Cardiac fibroblast (primary cell): ENCODE results near the gene KDM7A.

Source experiments
- DNase-seq, 2 donors: peaks; one replicate each; pipeline versions ENCODE4 v3.0.0 to v3.0.0-alpha.2; 2010; ENCODE audit warnings: low read depth in 2 of 2
- H3K4me3 ChIP-seq, 2 donors: replicated peaks in 1 of 2; 1 replicate in 1 of 2; 2 replicates in 1 of 2; pipeline ENCODE4 v1.5.1; 2011; ENCODE audit warnings: low read depth in 2 of 2, low read length in 2 of 2, mild to moderate bottlenecking in 2 of 2, moderate library complexity in 1 of 2
- CTCF ChIP-seq: IDR thresholded peaks from one replicate; pipeline ENCODE4 v1.5.1; 2011; ENCODE audit warnings: low read depth, mild to moderate bottlenecking, low read length, inconsistent platforms

KDM7A gene

DNA sequence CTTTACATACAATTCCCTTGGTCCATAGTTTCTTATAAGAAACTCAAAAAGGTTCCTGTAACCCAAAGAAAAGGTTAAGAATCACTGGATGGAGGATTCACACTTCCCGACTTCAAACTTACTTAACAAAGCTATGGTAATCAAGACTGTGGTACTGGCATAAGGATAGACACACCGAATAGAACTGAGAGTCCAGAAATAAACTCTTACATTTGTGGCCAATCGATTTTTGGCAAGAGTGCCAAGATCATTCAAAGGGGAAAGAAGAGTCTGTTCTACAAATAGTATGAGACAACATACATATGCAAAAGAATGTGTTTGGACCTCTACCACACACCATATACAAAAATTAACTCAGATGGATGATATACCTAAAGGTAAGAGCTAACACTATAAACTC is 32.8 kb downstream of the KDM7A start:
- no peak for TF ChIP-seq CTCF
- no peak overlapping the region for H3K4me3 ChIP-seq
- no peak for DNase-seq

DNA sequence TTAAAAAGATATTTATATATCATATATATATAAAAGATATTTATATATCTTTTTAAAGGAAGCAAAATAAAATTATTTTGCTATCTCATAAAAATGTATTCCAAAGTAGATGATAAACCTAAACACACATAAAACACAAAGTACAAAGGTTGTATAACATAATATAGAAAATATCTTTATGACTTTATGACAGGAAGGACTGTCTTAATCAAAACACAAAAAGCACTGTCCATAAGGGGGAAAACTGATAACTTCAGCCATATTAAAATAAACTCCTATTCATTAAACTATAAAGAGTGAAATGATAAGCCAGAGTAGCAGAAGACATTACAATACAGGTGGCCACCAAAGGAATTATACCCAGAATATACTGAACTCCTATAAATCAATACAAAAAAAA is 34.8 kb downstream of the KDM7A start:
- no peak for DNase-seq
- no peak overlapping the region for H3K4me3 ChIP-seq
- no peak for TF ChIP-seq CTCF

- no peak for DNase-seq
- no peak overlapping the region for H3K4me3 ChIP-seq
- TF ChIP-seq CTCF, result no peak
Observed at GRCh38 chr7:140141256-140141655, 35.5 kb downstream of the KDM7A start.

GRCh38 chr7:140137078-140137477 is 39.7 kb downstream of the KDM7A start:
- no peak for DNase-seq
- no peak overlapping the region for H3K4me3 ChIP-seq
- TF ChIP-seq CTCF, result no peak

DNA sequence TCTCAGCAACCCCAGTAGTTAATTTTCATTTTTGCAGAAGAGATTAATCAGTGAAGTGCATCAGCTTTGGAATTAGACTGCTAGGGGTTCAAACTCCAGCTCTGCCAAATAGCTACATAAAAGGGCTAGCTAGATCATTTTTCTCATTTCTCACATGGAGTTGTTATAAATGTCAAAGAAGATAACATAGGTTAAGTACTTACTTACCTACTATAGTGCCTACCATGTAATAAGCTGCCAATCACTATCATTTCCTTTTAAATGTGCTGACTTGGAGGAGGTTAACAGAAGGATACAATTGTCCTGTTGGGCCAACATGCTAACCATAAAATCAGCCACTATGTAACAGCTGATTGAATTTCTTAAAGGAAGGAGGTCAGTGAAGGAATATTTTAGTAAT is 40.7 kb downstream of the KDM7A start:
- no peak for DNase-seq
- no peak for TF ChIP-seq CTCF
- H3K4me3 ChIP-seq, result no peak overlapping the region

- DNase-seq, result no peak
- H3K4me3 ChIP-seq, result no peak overlapping the region
- no peak for TF ChIP-seq CTCF
Observed at GRCh38 chr7:140134039-140134438, 42.7 kb downstream of the KDM7A start.

DNA sequence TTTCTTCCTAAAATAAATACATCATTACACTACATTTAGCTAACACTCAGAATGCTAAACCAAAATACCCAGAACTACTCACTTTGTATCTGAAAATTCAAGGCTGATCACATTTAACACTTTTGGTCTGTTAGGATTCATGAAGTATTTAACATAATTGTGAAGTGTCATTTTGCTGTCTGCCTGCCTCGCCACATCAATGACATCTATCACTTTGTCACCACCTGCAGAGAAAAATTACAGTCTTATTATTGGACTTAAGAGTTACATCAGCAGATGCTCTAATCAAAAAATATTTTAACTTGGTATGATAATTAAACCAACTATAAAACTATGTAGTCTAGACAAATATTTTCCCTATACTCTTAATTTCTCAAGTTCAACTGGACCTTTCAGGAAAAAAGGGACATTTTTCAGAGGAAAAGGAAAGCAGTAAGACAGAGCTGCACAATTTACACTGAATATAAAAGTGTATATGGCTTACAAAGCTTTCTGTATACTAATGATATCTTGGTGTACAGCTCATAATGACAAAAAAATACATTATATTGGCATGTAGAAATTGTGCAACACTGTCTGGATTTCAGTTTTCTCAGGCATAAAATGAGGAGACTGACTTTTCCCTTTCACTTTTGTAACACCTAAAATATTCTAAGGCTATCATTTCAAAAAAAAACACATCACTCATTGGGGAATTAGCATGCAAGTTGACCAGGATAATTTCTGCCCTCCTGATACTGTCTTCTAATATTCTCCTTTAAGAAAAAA is 49.2 kb downstream of the KDM7A start:
- no peak for DNase-seq
- H3K4me3 ChIP-seq, result no peak overlapping the region
- no peak for TF ChIP-seq CTCF
